ENCODE data around the gene MAP3K15. TPM values are rescaled to one million over a fixed set of nuclear protein-coding genes. Genes with fewer than 3 reads are reported as not detected.

Gene MAP3K15
- total RNA-seq, 1 donor from 2014 or later = 0.25 TPM

GRCh38 chrX:19331831-19332230 lies 183.5 kb downstream of the MAP3K15 start:
- Histone ChIP-seq H3K27ac (no peak overlapping the region), H3K27me3 (no peaks in the 10 kb centered on the region), H3K4me3 (no peak overlapping the region), H3K36me3 (no peaks in the 10 kb centered on the region), H3K9me3 (no peaks in the 10 kb centered on the region), H3K4me1 (no peaks in the 10 kb centered on the region)
- DNase-seq (ENCODE audit: extremely low spot score in 2 of 2) = peak in 1 of 2 donors; percentile 60
- TF ChIP-seq POLR2AphosphoS5 (IDR thresholded peaks at IDR 0.05; ENCODE audit: insufficient read depth in 1 of 2, low read depth in 1 of 2) (no peak), CTCF (IDR thresholded peaks at IDR 0.05) (no peak), POLR2A (IDR thresholded peaks at IDR 0.05) (no peak)
- intact Hi-C loops (cut with DNase I) = no loop called here

- no peaks in the 10 kb centered on the region for H3K27me3 ChIP-seq
- intact Hi-C loops (cut with DNase I) = no loop called here
- H3K36me3 ChIP-seq = no peaks in the 10 kb centered on the region
- DNase-seq (ENCODE audit: extremely low spot score in 2 of 2) = peak in 1 of 2 donors; percentile 10
- H3K27ac ChIP-seq = no peak overlapping the region
- H3K4me3 ChIP-seq = no peak overlapping the region
- no peaks in the 10 kb centered on the region for H3K4me1 ChIP-seq
- no peaks in the 10 kb centered on the region for H3K9me3 ChIP-seq
- TF ChIP-seq CTCF (IDR thresholded peaks at IDR 0.05) (no peak), POLR2AphosphoS5 (IDR thresholded peaks at IDR 0.05; ENCODE audit: insufficient read depth in 1 of 2, low read depth in 1 of 2) (no peak)
Observed at GRCh38 chrX:19326567-19326966, 188.7 kb downstream of the MAP3K15 start.

Small RNA genes lying within 50 kb of the gene (small RNA-seq; reads per million reads assigned to genes)
- not detected for gene RF00019

Other genes with a start within 250 kb of the MAP3K15 start
- gene PDHA1, start 171.6 kb downstream of the MAP3K15 start, total RNA-seq = 41.0 TPM

Data from vagina (tissue), 2 donors.